HepG2 (cell line): Measurements from ENCODE around the gene PRKCZ. TPM values are rescaled to one million over a fixed set of nuclear protein-coding genes. Genes with fewer than 3 reads are reported as not detected.

ENCODE experiments used
- ARHGAP35 ChIP-seq: sonication (generic); formaldehyde crosslinking; IDR thresholded peaks from 2 replicates; pipeline ENCODE4 v1.9.0; 2022; ENCODE audit warnings: mild to moderate bottlenecking, inconsistent platforms, moderate library complexity, missing genetic modification reagents, borderline replicate concordance
- CC2D1A ChIP-seq: sonication (generic); formaldehyde crosslinking; IDR thresholded peaks from 2 replicates; pipeline ENCODE4 v1.8.1; 2023; ENCODE audit warnings: mild to moderate bottlenecking, missing genetic modification reagents
- FOSL2 ChIP-seq: sonication (generic); formaldehyde crosslinking; IDR thresholded peaks from 2 replicates; pipeline ENCODE4 v1.4.0; 2020; ENCODE audit warnings: missing genetic modification reagents
- GTF3A ChIP-seq: sonication (generic); formaldehyde crosslinking; conservative IDR thresholded peaks from 2 replicates; pipeline ENCODE4 v1.4.0; 2020; ENCODE audit warnings: mild to moderate bottlenecking, missing genetic modification reagents
- HOXA5 ChIP-seq: sonication (generic); formaldehyde crosslinking; IDR thresholded peaks from 2 replicates; pipeline ENCODE4 v1.4.0; 2020; ENCODE audit warnings: missing genetic modification reagents
- MTF2 ChIP-seq: sonication (generic); formaldehyde crosslinking; IDR thresholded peaks from 2 replicates; pipeline ENCODE4 v1.5.0; 2020; ENCODE audit warnings: missing genetic modification reagents, borderline replicate concordance
- NR2F1 ChIP-seq, 2 experiments: fragments of 450-650 bp in 1 of 2; formaldehyde crosslinking in 1 of 2; IDR thresholded peaks; 2 replicates each; pipeline versions ENCODE4 v1.5.0 to v1.6.1; 2016 to 2020; ENCODE audit warnings: mild to moderate bottlenecking in 1 of 2, missing compliant biosample characterization in 1 of 2, missing genetic modification reagents in 1 of 2, moderate library complexity in 1 of 2
- PLRG1 ChIP-seq: fragments of 450-650 bp; conservative IDR thresholded peaks from 2 replicates; pipeline ENCODE4 v1.6.1; 2016
- PPARG ChIP-seq: conservative IDR thresholded peaks from 2 replicates; pipeline ENCODE4 v1.6.1; 2016; ENCODE audit warnings: missing biosample characterization, missing genetic modification reagents
- PRMT3 ChIP-seq: sonication (generic); formaldehyde crosslinking; IDR thresholded peaks from 2 replicates; pipeline ENCODE4 v1.8.1; 2022; ENCODE audit warnings: low read depth, mild to moderate bottlenecking, moderate library complexity, missing genetic modification reagents, borderline replicate concordance
- SNAPC2 ChIP-seq: sonication (generic); formaldehyde crosslinking; IDR thresholded peaks from 2 replicates; pipeline ENCODE4 v1.8.1; 2022; ENCODE audit warnings: mild to moderate bottlenecking, missing genetic modification reagents
- STAG1 ChIP-seq: sonication (generic); formaldehyde crosslinking; IDR thresholded peaks from 2 replicates; pipeline ENCODE4 v1.4.0; 2020; ENCODE audit warnings: missing genetic modification reagents
- U2AF1 ChIP-seq: fragments of 200-400 bp; formaldehyde crosslinking; optimal IDR thresholded peaks from 2 replicates; pipeline ENCODE3; 2017; ENCODE audit warnings: mild to moderate bottlenecking, low read depth, low read length
- WIZ ChIP-seq: sonication (generic); formaldehyde crosslinking; IDR thresholded peaks from 2 replicates; pipeline ENCODE4 v1.5.1; 2020; ENCODE audit warnings: mild to moderate bottlenecking, missing genetic modification reagents
- ZNF121 ChIP-seq: sonication (generic); formaldehyde crosslinking; IDR thresholded peaks from 2 replicates; pipeline ENCODE4 v1.5.0; 2020; ENCODE audit warnings: mild to moderate bottlenecking, missing genetic modification reagents
- ZNF124 ChIP-seq: sonication (generic); formaldehyde crosslinking; IDR thresholded peaks from 2 replicates; pipeline ENCODE4 v1.4.0; 2020; ENCODE audit warnings: missing genetic modification reagents
- ZNF264 ChIP-seq: sonication (generic); formaldehyde crosslinking; IDR thresholded peaks from 2 replicates; pipeline ENCODE4 v1.4.0; 2020; ENCODE audit warnings: missing genetic modification reagents
- ZNF350 ChIP-seq: sonication (generic); formaldehyde crosslinking; IDR thresholded peaks from 2 replicates; pipeline ENCODE4 v1.4.0; 2020; ENCODE audit warnings: mild to moderate bottlenecking, low read depth, missing genetic modification reagents, borderline replicate concordance
- ZNF383 ChIP-seq: sonication (generic); formaldehyde crosslinking; IDR thresholded peaks from 2 replicates; pipeline ENCODE4 v1.4.0; 2020; ENCODE audit warnings: missing genetic modification reagents, mild to moderate bottlenecking, borderline replicate concordance
- ZNF430 ChIP-seq: sonication (generic); formaldehyde crosslinking; IDR thresholded peaks from 2 replicates; pipeline ENCODE4 v1.9.0; 2021; ENCODE audit warnings: mild to moderate bottlenecking, missing genetic modification reagents
- ZNF44 ChIP-seq: sonication (generic); formaldehyde crosslinking; IDR thresholded peaks from 2 replicates; pipeline ENCODE4 v1.5.1; 2020; ENCODE audit warnings: mild to moderate bottlenecking, missing genetic modification reagents
- ZNF446 ChIP-seq: sonication (generic); formaldehyde crosslinking; IDR thresholded peaks from 2 replicates; pipeline ENCODE4 v1.5.0; 2020; ENCODE audit warnings: mild to moderate bottlenecking, missing genetic modification reagents
- ZNF530 ChIP-seq: sonication (generic); formaldehyde crosslinking; IDR thresholded peaks from 2 replicates; pipeline ENCODE4 v1.5.0; 2020; ENCODE audit warnings: low read depth, mild to moderate bottlenecking, missing genetic modification reagents
- polyA plus RNA-seq, 8 experiments: library from polyadenylated mRNA; depleted of rRNA in 3 of 8; stranded (reverse) in 7 of 8; unstranded in 1 of 8; fragments of >200 nt; fragmentation: Illumina TruSeq in 4 of 8; extraction: Trizol in 4 of 8; gene quantifications; 2 replicates each; pipeline versions ENCODE4 v1.2.1 to v1.2.3, GENCODE V29; 2011 to 2016; ENCODE audit warnings: low read depth in 4 of 8, missing spikeins in 1 of 8, mixed read lengths in 1 of 8; ENCODE audit not compliant: insufficient read depth in 1 of 8
- total RNA-seq, 5 experiments: library from RNA; depleted of rRNA; stranded (reverse); fragments of >200 nt; fragmentation: Illumina TruSeq; extraction: Trizol; gene quantifications; 2 replicates each; pipeline ENCODE4 v1.2.3, GENCODE V29; 2016; ENCODE audit warnings: low read depth in 1 of 5
- TF ChIP-seq, protein P1 (sequence below): IDR thresholded peaks from 2 replicates; pipeline ENCODE4 v1.6.1; 2016; ENCODE audit warnings: low read depth
- TF ChIP-seq, protein P2 (sequence below): sonication (generic); formaldehyde crosslinking; IDR thresholded peaks from 2 replicates; pipeline ENCODE4 v1.4.0; 2020; ENCODE audit warnings: missing genetic modification reagents
- TF ChIP-seq, protein P3 (sequence below): sonication (generic); IDR thresholded peaks from 2 replicates; pipeline ENCODE4 v1.6.1; 2016; ENCODE audit warnings: low read depth, borderline replicate concordance
- TF ChIP-seq, protein P4 (sequence below): sonication (generic); formaldehyde crosslinking; IDR thresholded peaks from 2 replicates; pipeline ENCODE4 v1.4.0; 2020; ENCODE audit warnings: mild to moderate bottlenecking, missing genetic modification reagents

Gene PRKCZ
- total and polyA plus RNA-seq, 2 of the 13 experiments (the other 11 are each of a cell fraction or from before 2014, with no cell fraction given), result 34.7 to 85.2 TPM

DNA sequence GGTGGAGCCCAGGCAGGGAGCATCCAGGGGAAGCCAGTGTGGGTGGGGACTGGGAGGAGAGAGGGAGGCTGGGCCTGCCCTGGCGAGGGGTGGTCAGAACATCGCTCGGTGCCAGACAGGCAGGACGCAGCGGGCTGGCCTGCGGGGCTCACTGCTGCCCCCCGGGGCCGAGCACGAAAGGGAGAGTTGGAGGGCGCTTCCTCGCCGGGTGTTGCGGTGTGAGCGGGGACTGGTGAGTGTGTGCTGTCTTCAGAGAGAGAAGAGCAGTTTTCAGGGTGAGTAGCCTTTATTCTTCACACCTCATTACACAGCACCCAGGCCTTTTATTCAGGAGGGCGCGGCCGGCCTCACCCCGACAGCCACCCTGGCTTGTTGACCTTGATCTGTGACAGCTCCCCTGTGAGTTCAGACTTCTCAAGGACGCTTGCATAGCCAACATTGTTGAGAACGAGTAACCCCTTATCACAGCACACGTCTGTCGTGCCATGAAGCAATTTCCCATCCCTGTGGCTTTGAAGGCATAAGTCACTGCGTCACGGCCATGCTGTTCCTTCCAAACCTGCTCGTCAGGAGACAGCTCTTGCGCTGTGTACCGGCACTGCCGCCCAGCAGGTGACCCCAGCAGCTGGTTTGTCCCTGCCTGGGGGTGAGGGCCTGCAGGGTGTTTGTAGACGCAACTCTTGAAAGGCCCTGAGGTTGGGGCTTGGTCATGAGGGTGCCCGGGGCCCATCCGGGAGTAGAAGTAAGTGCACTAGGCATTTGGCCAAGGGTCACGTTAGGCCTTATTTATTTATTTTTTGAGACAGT, 54.6 kb downstream of the PRKCZ start (continued):
- TF ChIP-seq ZNF350 (0 out of 2 replicates have a peak, but pooled peaks have one; percentile 25), FOSL2 (CRISPR knock-in tag) (peak; percentile 60), ZNF121 (CRISPR knock-in tag) (no peak), PPARG (CRISPR knock-in tag) (no peak; the same call in 1 of the 2 replicates), SNAPC2 (CRISPR knock-in tag) (peak; percentile 57; the same call in 1 of the 2 replicates), ZNF383 (CRISPR knock-in tag) (no peak), ARHGAP35 (CRISPR knock-in tag) (no peak), PLRG1 (no peak), ZNF430 (CRISPR knock-in tag) (no peak), ZNF44 (no peak), CC2D1A (no peak), ZNF446 (no peak), PRMT3 (CRISPR knock-in tag) (no peak), WIZ (CRISPR knock-in tag) (no peak), ZNF124 (CRISPR knock-in tag) (no peak), U2AF1 (no peak), ZNF530 (no peak), ZNF264 (CRISPR knock-in tag) (no peak), NR2F1 (CRISPR knock-in tag; IDR thresholded peaks at IDR 0.05) (peak; percentile 44 to 56; a peak in 1 of 4 replicates), MTF2 (CRISPR knock-in tag) (no peak), HOXA5 (CRISPR knock-in tag) (no peak), STAG1 (CRISPR knock-in tag) (no peak), GTF3A (CRISPR knock-in tag) (no peak)
- TF ChIP-seq, protein P1, sequence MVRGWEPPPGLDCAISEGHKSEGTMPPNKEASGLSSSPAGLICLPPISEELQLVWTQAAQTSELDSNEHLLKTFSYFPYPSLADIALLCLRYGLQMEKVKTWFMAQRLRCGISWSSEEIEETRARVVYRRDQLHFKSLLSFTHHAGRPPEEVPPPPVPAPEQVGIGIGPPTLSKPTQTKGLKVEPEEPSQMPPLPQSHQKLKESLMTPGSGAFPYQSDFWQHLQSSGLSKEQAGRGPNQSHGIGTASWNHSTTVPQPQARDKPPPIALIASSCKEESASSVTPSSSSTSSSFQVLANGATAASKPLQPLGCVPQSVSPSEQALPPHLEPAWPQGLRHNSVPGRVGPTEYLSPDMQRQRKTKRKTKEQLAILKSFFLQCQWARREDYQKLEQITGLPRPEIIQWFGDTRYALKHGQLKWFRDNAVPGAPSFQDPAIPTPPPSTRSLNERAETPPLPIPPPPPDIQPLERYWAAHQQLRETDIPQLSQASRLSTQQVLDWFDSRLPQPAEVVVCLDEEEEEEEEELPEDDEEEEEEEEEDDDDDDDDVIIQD (CRISPR knock-in tag), result no peak; the same call in 1 of the 2 replicates
- TF ChIP-seq, protein P2, sequence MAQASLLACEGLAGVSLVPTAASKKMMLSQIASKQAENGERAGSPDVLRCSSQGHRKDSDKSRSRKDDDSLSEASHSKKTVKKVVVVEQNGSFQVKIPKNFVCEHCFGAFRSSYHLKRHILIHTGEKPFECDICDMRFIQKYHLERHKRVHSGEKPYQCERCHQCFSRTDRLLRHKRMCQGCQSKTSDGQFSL (CRISPR knock-in tag), result no peak
- TF ChIP-seq, protein P3, sequence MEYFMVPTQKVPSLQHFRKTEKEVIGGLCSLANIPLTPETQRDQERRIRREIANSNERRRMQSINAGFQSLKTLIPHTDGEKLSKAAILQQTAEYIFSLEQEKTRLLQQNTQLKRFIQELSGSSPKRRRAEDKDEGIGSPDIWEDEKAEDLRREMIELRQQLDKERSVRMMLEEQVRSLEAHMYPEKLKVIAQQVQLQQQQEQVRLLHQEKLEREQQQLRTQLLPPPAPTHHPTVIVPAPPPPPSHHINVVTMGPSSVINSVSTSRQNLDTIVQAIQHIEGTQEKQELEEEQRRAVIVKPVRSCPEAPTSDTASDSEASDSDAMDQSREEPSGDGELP, result peak; percentile 89
- TF ChIP-seq, protein P4, sequence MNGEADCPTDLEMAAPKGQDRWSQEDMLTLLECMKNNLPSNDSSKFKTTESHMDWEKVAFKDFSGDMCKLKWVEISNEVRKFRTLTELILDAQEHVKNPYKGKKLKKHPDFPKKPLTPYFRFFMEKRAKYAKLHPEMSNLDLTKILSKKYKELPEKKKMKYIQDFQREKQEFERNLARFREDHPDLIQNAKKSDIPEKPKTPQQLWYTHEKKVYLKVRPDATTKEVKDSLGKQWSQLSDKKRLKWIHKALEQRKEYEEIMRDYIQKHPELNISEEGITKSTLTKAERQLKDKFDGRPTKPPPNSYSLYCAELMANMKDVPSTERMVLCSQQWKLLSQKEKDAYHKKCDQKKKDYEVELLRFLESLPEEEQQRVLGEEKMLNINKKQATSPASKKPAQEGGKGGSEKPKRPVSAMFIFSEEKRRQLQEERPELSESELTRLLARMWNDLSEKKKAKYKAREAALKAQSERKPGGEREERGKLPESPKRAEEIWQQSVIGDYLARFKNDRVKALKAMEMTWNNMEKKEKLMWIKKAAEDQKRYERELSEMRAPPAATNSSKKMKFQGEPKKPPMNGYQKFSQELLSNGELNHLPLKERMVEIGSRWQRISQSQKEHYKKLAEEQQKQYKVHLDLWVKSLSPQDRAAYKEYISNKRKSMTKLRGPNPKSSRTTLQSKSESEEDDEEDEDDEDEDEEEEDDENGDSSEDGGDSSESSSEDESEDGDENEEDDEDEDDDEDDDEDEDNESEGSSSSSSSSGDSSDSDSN (CRISPR knock-in tag), result peak; percentile 79
